Prostate gland (tissue), 2 donors: ENCODE measurements around the gene THBS4. TPM values are rescaled to one million over a fixed set of nuclear protein-coding genes. Genes with fewer than 3 reads are reported as not detected.

Source experiments
- DNase-seq: peaks from one replicate; pipeline ENCODE4 v3.0.0-alpha.2; 2019; ENCODE audit warnings: low spot score
- H3K27ac ChIP-seq, 2 donors: fragments of 200-600 bp; sonication (generic); 2 replicates each; pipeline ENCODE4 v1.5.1; 2017 to 2019
- H3K27me3 ChIP-seq: fragments of 200-600 bp; sonication (generic); replicated peaks from 2 replicates; pipeline ENCODE4 v1.5.1; 2019; ENCODE audit not compliant: insufficient read depth
- H3K36me3 ChIP-seq, 2 donors: fragments of 200-600 bp; sonication (generic); 1 replicate in 1 of 2; 2 replicates in 1 of 2; pipeline versions ENCODE4 v1.5.1 to v1.8.1; 2017 to 2019
- H3K4me1 ChIP-seq: fragments of 200-600 bp; sonication (generic); replicated peaks from 2 replicates; pipeline ENCODE4 v1.5.1; 2019
- H3K4me3 ChIP-seq, 2 donors: fragments of 200-600 bp; sonication (generic); 2 replicates each; pipeline ENCODE4 v1.5.1; 2017 to 2019
- H3K9me3 ChIP-seq: fragments of 200-600 bp; sonication (generic); 2 replicates; pipeline ENCODE4 v1.5.1; 2017
- POLR2A ChIP-seq: fragments of 450-650 bp; IDR thresholded peaks from one replicate; pipeline ENCODE4 v1.6.1; 2016; ENCODE audit warnings: antibody characterized with exemption, mild to moderate bottlenecking
- POLR2AphosphoS5 ChIP-seq: sonication (generic); formaldehyde crosslinking; IDR thresholded peaks from one replicate; pipeline ENCODE4 v1.6.1; 2017; ENCODE audit warnings: antibody characterized with exemption
- WGBS: methylation state at CpG from one replicate; pipeline ENCODE4 v1.1.5; 2018; 5-methylcytosine and 5-hydroxymethylcytosine counted together
- intact Hi-C: fragments of 100-400 bp; cut with DNase I; formaldehyde crosslinking; loops from one replicate; pipeline ENCODE4 v1.14.2; 2022
- total RNA-seq, 2 donors: library from RNA; depleted of rRNA; stranded (reverse); fragments of >200 nt; gene quantifications; one replicate each; pipeline ENCODE4 v1.1.0, GENCODE V29; 2016
- TF ChIP-seq, protein P1 (sequence below), 4 experiments: fragments of 200-600 bp in 2 of 4; fragments of 450-650 bp in 2 of 4; sonication (generic) in 2 of 4; IDR thresholded peaks; 1 replicate in 3 of 4; 2 replicates in 1 of 4; pipeline ENCODE4 v1.5.1; 2016 to 2019; ENCODE audit warnings: antibody characterized with exemption in 4 of 4, mild to moderate bottlenecking in 2 of 4, moderate library complexity in 2 of 4

Gene THBS4
- total RNA-seq, 2 donors from 2014 or later: 3.9 to 21.5 TPM

DNA sequence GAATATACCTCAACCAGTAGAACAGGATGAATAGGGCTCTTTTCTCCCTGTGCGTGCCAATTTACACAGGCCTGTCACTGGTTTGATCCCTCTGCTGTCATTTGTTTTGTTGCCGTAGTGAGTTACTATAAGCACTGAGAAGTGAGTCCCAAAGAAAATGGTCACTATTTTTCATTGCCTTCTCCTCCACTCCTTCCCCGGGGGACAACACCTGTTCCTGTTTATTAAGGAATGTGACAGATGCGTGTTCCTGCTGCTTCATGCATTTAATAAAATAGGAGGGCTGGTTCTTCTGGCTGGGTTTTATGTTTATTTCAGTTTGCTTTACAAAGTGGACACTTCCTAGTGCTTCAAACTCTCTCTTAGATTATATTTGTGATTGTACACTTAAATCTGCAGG is 6.4 kb downstream of the THBS4 start:
- Histone ChIP-seq H3K9me3 (no peaks in the 10 kb centered on the region), H3K4me3 (no peak overlapping the region), H3K36me3 (no peaks in the 10 kb centered on the region), H3K27me3 (no peaks in the 10 kb centered on the region), H3K27ac (no peak overlapping the region), H3K4me1 (no peaks in the 10 kb centered on the region)
- intact Hi-C loops: no loop called here
- peak; percentile 46 for TF ChIP-seq POLR2AphosphoS5
- no peak for TF ChIP-seq POLR2A
- DNase-seq: peak; percentile 24
- WGBS: 43% methylated on average over 4 of the region's 4 CpGs

DNA sequence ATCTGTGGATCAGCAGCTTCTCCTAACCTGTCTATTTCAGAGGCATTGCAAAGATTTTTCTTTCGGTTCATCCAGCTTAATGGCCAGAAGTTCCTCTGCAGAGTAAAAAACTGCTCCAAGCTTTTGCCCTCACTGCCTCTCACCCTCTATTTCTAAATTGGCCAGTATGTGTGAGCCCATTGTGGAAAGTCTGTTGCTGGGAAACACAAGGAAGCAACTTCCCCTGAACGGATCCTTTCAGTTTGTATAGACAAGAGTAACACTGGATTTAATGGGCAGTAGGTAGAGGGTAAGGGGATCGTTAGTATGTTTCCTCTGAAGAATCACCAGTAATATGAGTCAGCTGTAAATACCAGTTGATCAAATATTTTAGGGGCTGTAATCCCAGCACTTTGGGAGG is 7.2 kb downstream of the THBS4 start:
- no peak overlapping the region for H3K27ac ChIP-seq
- DNase-seq: no peak
- H3K36me3 ChIP-seq: no peaks in the 10 kb centered on the region
- intact Hi-C loops: no loop called here
- WGBS: 52% methylated on average over 3 of the region's 3 CpGs
- H3K9me3 ChIP-seq: no peaks in the 10 kb centered on the region
- no peaks in the 10 kb centered on the region for H3K27me3 ChIP-seq
- H3K4me3 ChIP-seq: no peak overlapping the region
- TF ChIP-seq POLR2A: no peak
- no peak for TF ChIP-seq POLR2AphosphoS5
- TF ChIP-seq, protein P1, sequence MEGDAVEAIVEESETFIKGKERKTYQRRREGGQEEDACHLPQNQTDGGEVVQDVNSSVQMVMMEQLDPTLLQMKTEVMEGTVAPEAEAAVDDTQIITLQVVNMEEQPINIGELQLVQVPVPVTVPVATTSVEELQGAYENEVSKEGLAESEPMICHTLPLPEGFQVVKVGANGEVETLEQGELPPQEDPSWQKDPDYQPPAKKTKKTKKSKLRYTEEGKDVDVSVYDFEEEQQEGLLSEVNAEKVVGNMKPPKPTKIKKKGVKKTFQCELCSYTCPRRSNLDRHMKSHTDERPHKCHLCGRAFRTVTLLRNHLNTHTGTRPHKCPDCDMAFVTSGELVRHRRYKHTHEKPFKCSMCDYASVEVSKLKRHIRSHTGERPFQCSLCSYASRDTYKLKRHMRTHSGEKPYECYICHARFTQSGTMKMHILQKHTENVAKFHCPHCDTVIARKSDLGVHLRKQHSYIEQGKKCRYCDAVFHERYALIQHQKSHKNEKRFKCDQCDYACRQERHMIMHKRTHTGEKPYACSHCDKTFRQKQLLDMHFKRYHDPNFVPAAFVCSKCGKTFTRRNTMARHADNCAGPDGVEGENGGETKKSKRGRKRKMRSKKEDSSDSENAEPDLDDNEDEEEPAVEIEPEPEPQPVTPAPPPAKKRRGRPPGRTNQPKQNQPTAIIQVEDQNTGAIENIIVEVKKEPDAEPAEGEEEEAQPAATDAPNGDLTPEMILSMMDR (IDR thresholded peaks at IDR 0.05): no peak
- H3K4me1 ChIP-seq: no peaks in the 10 kb centered on the region

DNA sequence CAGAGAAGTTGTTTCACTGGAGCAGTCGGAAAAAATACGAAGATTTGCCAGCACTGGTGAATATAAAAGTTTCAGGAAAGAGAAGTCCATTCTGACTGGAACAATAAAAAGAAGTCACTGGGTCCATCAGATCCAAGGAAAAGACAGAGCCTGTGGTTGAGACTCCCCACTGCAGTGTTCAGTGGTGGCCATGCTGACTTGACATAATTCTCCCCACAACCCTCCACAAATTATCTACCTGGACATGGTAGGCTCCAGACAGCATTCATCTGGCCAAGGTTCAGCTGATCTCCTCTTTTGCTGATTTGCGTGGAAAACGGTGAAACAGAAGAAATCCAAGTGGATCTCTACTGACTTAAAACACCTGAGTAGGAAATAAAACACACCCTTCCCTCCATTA is 8.0 kb downstream of the THBS4 start:
- Histone ChIP-seq H3K4me3 (no peak overlapping the region), H3K27me3 (no peaks in the 10 kb centered on the region), H3K4me1 (no peaks in the 10 kb centered on the region), H3K36me3 (no peaks in the 10 kb centered on the region), H3K9me3 (no peaks in the 10 kb centered on the region), H3K27ac (no peak overlapping the region)
- DNase-seq: no peak
- intact Hi-C loops: no loop called here
- TF ChIP-seq POLR2AphosphoS5 (no peak), POLR2A (no peak)
- TF ChIP-seq, protein P1 (IDR thresholded peaks at IDR 0.05): no peak
- WGBS: 100% methylated on average over 4 of the region's 4 CpGs

DNA sequence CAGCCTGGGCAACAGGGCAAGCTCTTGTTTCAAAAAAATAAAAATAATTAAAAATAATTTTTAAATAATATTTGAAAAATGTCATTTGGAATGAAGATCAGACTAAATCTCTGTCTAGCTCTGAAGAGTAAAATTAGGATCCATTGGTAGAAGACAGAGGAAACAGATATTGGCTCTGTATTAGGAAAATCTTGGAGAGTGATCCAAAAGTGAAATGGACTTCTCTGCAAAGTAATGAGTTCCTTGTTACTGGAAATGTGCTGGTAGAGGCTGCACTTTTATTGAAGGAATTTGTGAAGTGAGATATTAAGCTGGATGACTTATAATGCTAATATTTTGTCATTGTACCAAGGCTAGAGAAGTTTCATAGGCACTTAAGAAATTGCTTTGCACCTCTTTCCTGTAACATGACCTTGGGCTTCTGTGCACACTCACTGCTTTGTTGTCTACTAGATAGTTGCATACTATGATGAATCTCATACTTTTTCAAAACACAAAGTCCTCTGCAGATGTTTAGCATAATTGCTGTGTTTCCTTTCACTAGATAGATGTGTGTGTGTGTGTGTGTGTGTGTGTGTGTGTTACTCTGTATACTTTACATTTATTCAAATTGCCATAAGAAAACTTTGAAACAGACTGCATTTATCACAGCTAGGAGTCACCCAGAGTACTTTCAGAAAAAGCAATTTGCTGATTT is 13.1 kb downstream of the THBS4 start:
- TF ChIP-seq, protein P1 (IDR thresholded peaks at IDR 0.05): no peak
- TF ChIP-seq POLR2AphosphoS5: no peak
- no peak for TF ChIP-seq POLR2A
- DNase-seq: no peak
- H3K4me3 ChIP-seq: no peak overlapping the region
- H3K27ac ChIP-seq: no peak overlapping the region
- H3K27me3 ChIP-seq: no peaks in the 10 kb centered on the region
- no peaks in the 10 kb centered on the region for H3K4me1 ChIP-seq
- H3K36me3 ChIP-seq: no peaks in the 10 kb centered on the region
- intact Hi-C loops: no loop called here
- H3K9me3 ChIP-seq: no peaks in the 10 kb centered on the region

DNA sequence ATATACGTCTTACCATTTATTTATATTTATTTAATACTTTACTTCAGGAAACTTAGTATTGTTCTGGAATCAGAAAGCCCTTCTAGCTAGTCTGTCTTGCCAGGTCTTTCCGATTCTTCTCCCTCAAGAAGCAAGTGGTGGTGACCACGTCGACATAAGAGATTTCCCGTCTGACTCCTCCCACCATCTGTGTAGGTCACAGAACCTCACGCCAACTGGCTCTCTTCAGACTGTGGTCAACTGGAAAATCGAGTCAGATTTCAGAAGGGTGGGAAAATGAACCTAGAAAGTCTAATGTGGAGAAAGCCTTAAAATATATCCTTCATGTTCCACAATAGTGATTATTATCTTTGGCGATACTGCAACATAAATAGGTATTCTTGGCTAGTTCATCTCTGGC is 17.3 kb downstream of the THBS4 start:
- no peaks in the 10 kb centered on the region for H3K4me1 ChIP-seq
- 82% methylated on average over 8 of the region's 8 CpGs for WGBS

More for the DNA sequence above, 17.3 kb downstream of the THBS4 start:
- Histone ChIP-seq H3K9me3 (no peaks in the 10 kb centered on the region), H3K36me3 (no peaks in the 10 kb centered on the region), H3K27me3 (no peaks in the 10 kb centered on the region), H3K4me3 (no peak overlapping the region), H3K27ac (no peak overlapping the region)
- intact Hi-C loops: no loop called here
- no peak for DNase-seq
- TF ChIP-seq POLR2A: no peak
- TF ChIP-seq, protein P1 (IDR thresholded peaks at IDR 0.05): no peak
